Measurements from ENCODE around the gene BLZF1. TPM values are rescaled to one million over a fixed set of nuclear protein-coding genes. Genes with fewer than 3 reads are reported as not detected.
A peak's percentile ranks its signal among the peaks of the same experiment; 100 is the strongest.

The BLZF1 gene, protein sequence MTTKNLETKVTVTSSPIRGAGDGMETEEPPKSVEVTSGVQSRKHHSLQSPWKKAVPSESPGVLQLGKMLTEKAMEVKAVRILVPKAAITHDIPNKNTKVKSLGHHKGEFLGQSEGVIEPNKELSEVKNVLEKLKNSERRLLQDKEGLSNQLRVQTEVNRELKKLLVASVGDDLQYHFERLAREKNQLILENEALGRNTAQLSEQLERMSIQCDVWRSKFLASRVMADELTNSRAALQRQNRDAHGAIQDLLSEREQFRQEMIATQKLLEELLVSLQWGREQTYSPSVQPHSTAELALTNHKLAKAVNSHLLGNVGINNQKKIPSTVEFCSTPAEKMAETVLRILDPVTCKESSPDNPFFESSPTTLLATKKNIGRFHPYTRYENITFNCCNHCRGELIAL
- 10 to 100 TPM; 22.3 to 27.8 TPM for total RNA-seq

- Histone ChIP-seq H3K27me3 (replicated peaks; ENCODE audit: insufficient read depth) (no peaks in the 10 kb centered on the region), H3K36me3 (peaks cover 11% of the 10 kb centered on the region), H3K27ac (peak within 1 kb of the TSS; percentile 72 to 85), H3K4me1 (ENCODE audit: control insufficient read depth in 1 of 2, low read depth in 2 of 2) (peaks cover 21 to 28% of the 10 kb centered on the region in 2 donors), H3K4me3 (peak within 1 kb of the TSS; percentile 84), H3K9me3 (no peaks in the 10 kb centered on the region)
- peak; percentile 97 for ATAC-seq (ENCODE audit: insufficient number of reproducible peaks, low FRiP score, low read depth)
- TF ChIP-seq, protein P1, sequence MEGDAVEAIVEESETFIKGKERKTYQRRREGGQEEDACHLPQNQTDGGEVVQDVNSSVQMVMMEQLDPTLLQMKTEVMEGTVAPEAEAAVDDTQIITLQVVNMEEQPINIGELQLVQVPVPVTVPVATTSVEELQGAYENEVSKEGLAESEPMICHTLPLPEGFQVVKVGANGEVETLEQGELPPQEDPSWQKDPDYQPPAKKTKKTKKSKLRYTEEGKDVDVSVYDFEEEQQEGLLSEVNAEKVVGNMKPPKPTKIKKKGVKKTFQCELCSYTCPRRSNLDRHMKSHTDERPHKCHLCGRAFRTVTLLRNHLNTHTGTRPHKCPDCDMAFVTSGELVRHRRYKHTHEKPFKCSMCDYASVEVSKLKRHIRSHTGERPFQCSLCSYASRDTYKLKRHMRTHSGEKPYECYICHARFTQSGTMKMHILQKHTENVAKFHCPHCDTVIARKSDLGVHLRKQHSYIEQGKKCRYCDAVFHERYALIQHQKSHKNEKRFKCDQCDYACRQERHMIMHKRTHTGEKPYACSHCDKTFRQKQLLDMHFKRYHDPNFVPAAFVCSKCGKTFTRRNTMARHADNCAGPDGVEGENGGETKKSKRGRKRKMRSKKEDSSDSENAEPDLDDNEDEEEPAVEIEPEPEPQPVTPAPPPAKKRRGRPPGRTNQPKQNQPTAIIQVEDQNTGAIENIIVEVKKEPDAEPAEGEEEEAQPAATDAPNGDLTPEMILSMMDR (IDR thresholded peaks at IDR 0.05) = no peak
- peak; percentile 90 for DNase-seq (ENCODE audit: low spot score)
Observed at GRCh38 chr1:169367686-169368405, at the start of gene BLZF1, which contains the start of gene NME7. Gene BLZF1, plus strand, starts transcription at chr1:169368195. Its CDS starts 1,328 bp downstream, at chr1:169369523. Gene NME7, minus strand, starts transcription at chr1:169367797. Its CDS starts 87 bp downstream, at chr1:169367710.

DNA sequence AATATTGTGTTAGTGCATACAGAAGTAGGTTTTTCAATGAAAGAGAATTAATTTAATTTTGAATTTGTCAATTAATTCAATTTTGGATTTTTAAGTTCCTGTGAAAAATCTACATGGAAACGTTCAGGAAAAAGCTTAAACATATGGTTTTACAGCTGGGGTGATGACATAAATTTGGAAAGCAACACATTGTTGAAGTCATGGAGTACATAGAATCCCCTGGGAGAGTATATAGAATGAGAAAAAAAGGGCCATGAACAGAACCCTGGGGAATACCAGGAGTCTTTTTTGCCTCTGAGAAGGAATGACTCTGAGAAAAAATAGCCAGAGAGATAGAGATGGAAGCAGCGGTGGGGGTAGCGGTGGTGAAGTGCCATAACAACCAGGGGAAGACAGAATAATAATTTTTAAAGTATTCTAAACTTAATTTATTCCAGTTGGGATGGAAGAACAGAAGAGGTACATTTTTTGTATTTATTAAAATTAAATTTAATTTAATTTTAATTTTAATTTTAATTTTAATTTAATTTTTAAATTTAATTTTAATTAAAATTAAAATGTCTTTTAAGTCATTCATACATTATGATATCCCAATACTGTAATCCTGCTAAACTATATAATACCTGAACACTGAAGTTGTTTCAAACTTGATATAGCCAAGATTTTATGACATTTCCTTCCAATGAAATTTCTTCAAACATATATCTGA is 49.3 kb upstream of the BLZF1 start:
- no peaks in the 10 kb centered on the region for H3K27me3 ChIP-seq (replicated peaks; ENCODE audit: insufficient read depth)
- no peaks in the 10 kb centered on the region for H3K9me3 ChIP-seq
- no peaks in the 10 kb centered on the region for H3K4me1 ChIP-seq (ENCODE audit: control insufficient read depth in 1 of 2, low read depth in 2 of 2)
- ATAC-seq (ENCODE audit: insufficient number of reproducible peaks, low FRiP score, low read depth) (no peak), DNase-seq (ENCODE audit: low spot score) (no peak)
- TF ChIP-seq, protein P1 (IDR thresholded peaks at IDR 0.05) = no peak
- H3K36me3 ChIP-seq = no peaks in the 10 kb centered on the region
- H3K4me3 ChIP-seq = no peak overlapping the region
- H3K27ac ChIP-seq = no peak overlapping the region

DNA sequence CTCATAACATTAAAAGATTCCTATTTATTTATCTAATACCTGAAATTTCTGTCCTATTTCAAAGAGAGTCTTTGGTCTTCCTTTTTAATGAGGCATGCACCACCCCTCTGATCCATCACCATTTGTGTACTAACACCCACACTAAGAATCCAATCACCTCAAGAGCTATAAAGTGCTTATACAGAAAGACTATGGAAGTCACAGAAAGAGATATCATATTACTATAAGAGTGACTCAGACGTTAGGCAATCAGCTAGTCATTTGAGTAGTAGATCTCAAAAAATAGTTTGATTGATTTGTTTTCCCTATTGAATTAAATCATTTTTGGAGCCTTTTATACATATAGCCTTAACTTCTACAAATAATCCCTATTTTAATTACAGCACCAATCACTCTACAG is 46.5 kb upstream of the BLZF1 start:
- ATAC-seq (ENCODE audit: insufficient number of reproducible peaks, low FRiP score, low read depth) (no peak), DNase-seq (ENCODE audit: low spot score) (no peak)
- Histone ChIP-seq H3K27ac (no peak overlapping the region), H3K4me3 (no peak overlapping the region), H3K27me3 (replicated peaks; ENCODE audit: insufficient read depth) (no peaks in the 10 kb centered on the region), H3K36me3 (no peaks in the 10 kb centered on the region), H3K9me3 (no peaks in the 10 kb centered on the region), H3K4me1 (ENCODE audit: control insufficient read depth in 1 of 2, low read depth in 2 of 2) (peaks cover 0 to 1% of the 10 kb centered on the region in 2 donors)
- TF ChIP-seq, protein P1 (IDR thresholded peaks at IDR 0.05) = no peak

DNA sequence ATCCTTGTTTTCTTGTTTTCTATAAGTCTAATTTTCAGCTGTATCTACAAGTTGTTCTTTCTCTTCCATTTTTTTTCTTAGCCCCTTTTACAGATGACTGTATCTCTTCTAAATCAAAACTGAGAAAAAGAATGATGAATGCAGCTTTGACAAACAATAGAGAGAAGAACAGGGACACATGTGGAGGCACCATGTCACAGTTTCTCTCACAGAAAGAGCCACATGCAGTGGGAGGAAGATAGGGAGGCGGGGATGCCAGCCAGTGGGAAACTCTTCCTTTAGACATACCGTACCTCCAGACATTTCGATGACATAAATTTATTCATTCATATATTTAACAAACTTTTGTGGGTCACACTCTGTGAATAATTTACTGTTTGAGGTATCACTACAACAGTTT is 45.9 kb upstream of the BLZF1 start:
- Histone ChIP-seq H3K4me3 (no peak overlapping the region), H3K9me3 (no peaks in the 10 kb centered on the region), H3K27ac (no peak overlapping the region), H3K36me3 (no peaks in the 10 kb centered on the region), H3K4me1 (ENCODE audit: control insufficient read depth in 1 of 2, low read depth in 2 of 2) (peaks cover 0 to 7% of the 10 kb centered on the region in 2 donors), H3K27me3 (replicated peaks; ENCODE audit: insufficient read depth) (no peaks in the 10 kb centered on the region)
- no peak for DNase-seq (ENCODE audit: low spot score)
- ATAC-seq (ENCODE audit: insufficient number of reproducible peaks, low FRiP score, low read depth) = no peak
- TF ChIP-seq, protein P1 (IDR thresholded peaks at IDR 0.05) = no peak

DNA sequence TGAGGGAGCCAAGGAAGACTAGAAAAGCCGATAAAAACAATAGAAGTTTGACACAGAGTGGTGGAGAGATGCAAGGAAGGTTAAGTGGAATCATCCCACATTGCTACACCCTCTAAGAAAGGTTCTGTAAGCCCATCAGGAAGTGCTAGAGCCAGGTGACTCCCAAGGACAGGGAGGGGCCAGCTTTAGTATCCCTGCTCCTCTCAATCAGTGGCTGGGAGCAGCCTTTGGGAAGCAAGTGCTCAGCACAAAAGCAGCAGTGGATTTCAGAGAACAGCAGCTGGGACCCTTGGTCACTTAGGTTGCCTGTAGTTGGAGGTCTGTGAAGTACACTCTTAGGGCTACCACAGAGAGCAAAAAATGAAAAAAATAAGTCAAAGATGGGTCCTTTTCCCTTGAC is 42.9 kb upstream of the BLZF1 start:
- TF ChIP-seq, protein P1 (IDR thresholded peaks at IDR 0.05) = no peak
- Histone ChIP-seq H3K4me3 (no peak overlapping the region), H3K36me3 (no peaks in the 10 kb centered on the region), H3K27ac (no peak overlapping the region), H3K27me3 (replicated peaks; ENCODE audit: insufficient read depth) (no peaks in the 10 kb centered on the region), H3K9me3 (no peaks in the 10 kb centered on the region), H3K4me1 (ENCODE audit: control insufficient read depth in 1 of 2, low read depth in 2 of 2) (peaks cover 0 to 8% of the 10 kb centered on the region in 2 donors)
- no peak for ATAC-seq (ENCODE audit: insufficient number of reproducible peaks, low FRiP score, low read depth)
- no peak for DNase-seq (ENCODE audit: low spot score)
